Adrenal gland (tissue), 12 donors: ENCODE results near the gene C13orf46. TPM values are rescaled to one million over a fixed set of nuclear protein-coding genes. Genes with fewer than 3 reads are reported as not detected.

Experiments
- DNase-seq, 7 donors: peaks; one replicate each; pipeline ENCODE4 v3.0.0-alpha.2; 2019 to 2020
- H3K27ac ChIP-seq, 5 donors: fragments of 200-600 bp; sonication (generic) in 4 of 5; 1 replicate in 3 of 5; 2 replicates in 2 of 5; pipeline versions ENCODE4 v1.5.1 to v1.8.0; 2016 to 2020; ENCODE audit warnings: mild to moderate bottlenecking in 1 of 5
- H3K27me3 ChIP-seq: fragments of 200-600 bp; 2 replicates; pipeline ENCODE4 v1.8.0; 2021
- H3K36me3 ChIP-seq, 2 donors: fragments of 200-600 bp; replicated peaks in 1 of 2; 1 replicate in 1 of 2; 2 replicates in 1 of 2; pipeline versions ENCODE4 v1.5.1 to v1.8.0; 2018 to 2022
- H3K4me1 ChIP-seq, 2 donors: fragments of 200-600 bp; replicated peaks in 1 of 2; 1 replicate in 1 of 2; 2 replicates in 1 of 2; pipeline versions ENCODE4 v1.5.1 to v1.8.0; 2018 to 2021
- H3K4me3 ChIP-seq, 4 donors: fragments of 200-600 bp; sonication (generic) in 3 of 4; one replicate each; pipeline ENCODE4 v1.5.1; 2016 to 2018
- H3K9me3 ChIP-seq, 3 donors: fragments of 200-600 bp; sonication (generic) in 1 of 3; replicated peaks in 1 of 3; 1 replicate in 2 of 3; 2 replicates in 1 of 3; pipeline versions ENCODE4 v1.5.1 to v1.8.0; 2016 to 2021
- POLR2A ChIP-seq, 2 donors: fragments of 450-650 bp; IDR thresholded peaks; one replicate each; pipeline ENCODE4 v1.6.1; 2017; ENCODE audit warnings: antibody characterized with exemption in 2 of 2, mild to moderate bottlenecking in 2 of 2, moderate library complexity in 1 of 2
- WGBS, 4 donors: extraction: QIAGEN DNeasy Blood & Tissue Kit in 2 of 4; methylation state at CpG; one replicate each; pipeline versions ENCODE4 v1.1.5 to v1.1.7; 2013 to 2017; 5-methylcytosine and 5-hydroxymethylcytosine counted together
- intact Hi-C, 2 donors: fragments of 100-400 bp; cut with DNase I; formaldehyde crosslinking; loops; one replicate each; pipeline versions ENCODE4 v1.14.1 to v1.15.0; 2022 to 2023
- polyA plus RNA-seq, 3 donors: library from polyadenylated mRNA; stranded (reverse); fragments of 200-250 nt in 2 of 3; fragments of 350-450 nt in 1 of 3; fragmentation: Illumina TruSeq in 1 of 3; extraction: RNeasy Lipid Tissue Mini Kit (QIAGEN cat#74804) in 1 of 3; gene quantifications; one replicate each; pipeline ENCODE4 v1.2.3, GENCODE V29; 2013 to 2014
- total RNA-seq, 9 donors: library from RNA; depleted of rRNA in 4 of 9; stranded (reverse); fragments of >200 nt in 4 of 9; fragments of 120-200 nt in 1 of 9; fragmentation: NEBNext Ultra II Directional in 1 of 9; extraction: Animal tissue kit (Norgen Biotek cat#: 25700) in 1 of 9; gene quantifications; one replicate each; pipeline versions ENCODE4 v1.1.0 to v1.2.4, GENCODE V29; 2013 to 2023
- TF ChIP-seq, protein P1 (sequence below), 6 experiments: fragments of 450-650 bp in 4 of 6; fragments of 200-600 bp in 2 of 6; sonication (generic) in 1 of 6; IDR thresholded peaks; 1 replicate in 5 of 6; 2 replicates in 1 of 6; pipeline versions ENCODE4 v1.5.1 to v1.8.0; 2016 to 2021; ENCODE audit warnings: antibody characterized with exemption in 6 of 6, mild to moderate bottlenecking in 2 of 6, moderate library complexity in 1 of 6
- donor health status: healthy with polysubstance abuse.
- donor health status: Bipolar disorder and iron deficiency.
- donor health status: DM: yes; HTN: yes; CAD: no.
- donor health status: DM: no; HTN: no; CAD: no.
- donor health status: DM: no; HTN: no; CAD: no.
- donor health status: DM: yes; HTN: yes; CAD: no.

The C13orf46 gene
- total and polyA plus RNA-seq, 12 donors: 0.06 to 0.88 (median 0.19) TPM; not detected in 3

DNA sequence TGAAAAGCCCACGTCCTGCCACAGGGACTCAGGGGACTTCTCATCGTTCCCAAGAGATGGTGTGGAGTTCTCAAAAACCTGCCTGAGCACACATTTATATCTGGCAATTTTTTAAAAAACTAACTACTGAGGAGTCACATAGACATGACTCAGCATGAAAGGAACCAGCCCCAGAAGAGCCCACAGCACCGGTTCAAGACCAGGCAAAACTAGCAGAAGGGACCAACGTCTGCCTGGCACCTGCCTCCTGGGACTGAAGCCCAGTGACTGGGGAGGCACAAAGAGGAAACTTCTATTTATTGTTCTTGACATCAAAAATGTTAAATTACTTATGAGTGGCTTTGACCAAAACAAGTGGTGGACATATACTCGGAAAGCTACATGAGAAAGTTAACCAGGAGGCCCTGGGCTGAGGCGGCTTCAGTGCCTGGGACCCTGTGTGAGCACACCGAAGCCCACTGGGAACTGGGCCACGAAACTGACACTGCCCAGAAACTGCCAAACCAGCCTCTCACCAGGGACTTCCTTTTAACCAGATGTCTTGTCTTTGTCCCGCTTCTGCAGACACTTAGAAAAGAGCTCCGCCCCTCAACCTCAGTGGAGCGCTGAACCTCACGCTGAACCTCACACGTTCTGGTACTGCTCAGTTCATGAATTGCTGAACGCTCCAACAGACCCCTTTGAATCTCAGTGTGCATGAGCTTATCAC is 25.7 kb downstream of the C13orf46 start:
- no peaks in the 10 kb centered on the region for H3K27me3 ChIP-seq
- no peak overlapping the region for H3K27ac ChIP-seq
- DNase-seq: no peak
- no peaks in the 10 kb centered on the region for H3K36me3 ChIP-seq
- intact Hi-C loops: loop anchor here (5.0 kb wide), 1 partner anchor 131 kb away; no protein-coding TSS in a partner anchor
- TF ChIP-seq, protein P1, sequence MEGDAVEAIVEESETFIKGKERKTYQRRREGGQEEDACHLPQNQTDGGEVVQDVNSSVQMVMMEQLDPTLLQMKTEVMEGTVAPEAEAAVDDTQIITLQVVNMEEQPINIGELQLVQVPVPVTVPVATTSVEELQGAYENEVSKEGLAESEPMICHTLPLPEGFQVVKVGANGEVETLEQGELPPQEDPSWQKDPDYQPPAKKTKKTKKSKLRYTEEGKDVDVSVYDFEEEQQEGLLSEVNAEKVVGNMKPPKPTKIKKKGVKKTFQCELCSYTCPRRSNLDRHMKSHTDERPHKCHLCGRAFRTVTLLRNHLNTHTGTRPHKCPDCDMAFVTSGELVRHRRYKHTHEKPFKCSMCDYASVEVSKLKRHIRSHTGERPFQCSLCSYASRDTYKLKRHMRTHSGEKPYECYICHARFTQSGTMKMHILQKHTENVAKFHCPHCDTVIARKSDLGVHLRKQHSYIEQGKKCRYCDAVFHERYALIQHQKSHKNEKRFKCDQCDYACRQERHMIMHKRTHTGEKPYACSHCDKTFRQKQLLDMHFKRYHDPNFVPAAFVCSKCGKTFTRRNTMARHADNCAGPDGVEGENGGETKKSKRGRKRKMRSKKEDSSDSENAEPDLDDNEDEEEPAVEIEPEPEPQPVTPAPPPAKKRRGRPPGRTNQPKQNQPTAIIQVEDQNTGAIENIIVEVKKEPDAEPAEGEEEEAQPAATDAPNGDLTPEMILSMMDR (IDR thresholded peaks at IDR 0.05): no peak
- TF ChIP-seq POLR2A (IDR thresholded peaks at IDR 0.05): no peak
- 68 to 75% (median 73%) methylated on average over 14 of the region's 14 CpGs for WGBS, 4 donors
- no peaks in the 10 kb centered on the region for H3K9me3 ChIP-seq
- peaks cover 0 to 9% of the 10 kb centered on the region in 2 donors for H3K4me1 ChIP-seq
- no peak overlapping the region for H3K4me3 ChIP-seq

DNA sequence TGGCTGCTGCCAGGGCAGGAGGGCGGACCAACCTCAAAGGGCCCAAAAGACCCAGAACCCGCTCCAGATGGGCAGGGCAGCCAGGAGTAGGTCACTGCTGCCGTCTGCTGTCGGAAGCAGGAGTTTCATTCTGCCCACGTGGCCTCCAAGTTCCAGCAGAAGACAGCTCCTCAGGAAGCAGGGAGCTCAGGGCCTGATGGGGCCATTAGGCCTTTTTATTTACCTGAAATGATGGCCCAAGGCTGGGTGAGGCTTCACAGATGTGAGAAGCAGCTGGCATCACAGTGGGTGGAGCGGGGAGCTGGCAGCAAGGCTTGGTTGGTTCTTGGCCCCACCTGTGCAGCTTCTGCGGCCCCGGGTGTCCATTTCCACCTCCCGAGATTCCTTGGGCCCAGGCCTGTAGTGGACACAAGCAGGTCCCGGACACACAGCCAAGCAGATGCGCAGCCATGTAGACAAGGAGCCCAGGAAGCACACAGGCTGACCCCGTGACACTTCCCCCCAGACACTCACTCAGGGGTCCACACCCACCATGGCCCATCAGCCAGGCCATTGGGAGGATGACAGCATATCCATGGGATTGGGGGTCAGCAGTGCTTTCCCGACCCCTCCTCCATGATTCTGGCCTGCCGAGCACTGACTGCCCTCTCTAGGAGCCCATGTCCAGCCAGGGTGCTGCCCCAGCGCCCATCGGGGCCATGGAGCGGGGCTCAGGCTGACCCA is 26.4 kb downstream of the C13orf46 start:
- DNase-seq: peak; percentile 40 to 76 (median 59)

DNA sequence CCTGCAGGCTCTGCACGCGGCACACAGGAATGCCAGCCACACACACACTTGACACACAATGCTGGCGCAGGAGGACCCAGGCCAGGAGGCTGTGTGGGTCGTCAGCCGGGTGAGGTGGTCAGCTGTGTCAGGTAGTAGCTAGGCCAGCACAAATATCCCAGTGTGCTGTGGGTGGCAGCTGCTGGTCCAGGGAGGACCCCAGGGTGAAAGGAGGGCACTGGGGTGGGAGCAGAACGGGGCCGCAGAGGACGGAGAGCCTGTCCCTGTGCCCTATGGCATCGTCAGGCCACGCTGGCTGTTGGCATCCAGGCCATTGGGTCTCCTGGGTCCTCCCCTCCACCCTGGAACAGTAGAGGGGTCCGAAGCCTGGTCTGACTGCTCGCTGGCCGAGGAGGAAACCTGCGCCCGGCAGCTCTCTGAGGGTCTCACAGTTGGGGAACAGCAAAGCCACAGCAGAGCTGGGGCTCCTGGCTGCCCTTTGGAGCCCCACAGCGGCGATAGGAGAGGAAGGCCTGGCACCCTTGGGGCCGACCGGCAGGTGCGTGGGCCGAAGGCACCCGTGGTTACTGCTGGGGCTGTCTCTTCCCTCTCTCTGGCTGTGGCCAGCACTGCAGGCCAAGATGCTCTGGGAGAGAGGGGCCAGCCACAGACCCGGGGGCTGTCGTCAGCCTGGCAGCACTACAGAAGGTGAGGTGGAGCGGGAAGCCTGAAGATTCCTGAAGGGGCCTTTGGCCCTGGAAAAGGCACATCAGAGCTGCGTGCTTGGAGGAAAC is 27.3 kb downstream of the C13orf46 start:
- no peak overlapping the region for H3K4me3 ChIP-seq
- intact Hi-C loops: loop anchor here (5.0 kb wide), 1 partner anchor 129 kb away; no protein-coding TSS in a partner anchor
- no peak for DNase-seq
- TF ChIP-seq, protein P1 (IDR thresholded peaks at IDR 0.05): no peak
- TF ChIP-seq POLR2A (IDR thresholded peaks at IDR 0.05): no peak
- H3K4me1 ChIP-seq: peaks cover 0 to 9% of the 10 kb centered on the region in 2 donors
- H3K27me3 ChIP-seq: no peaks in the 10 kb centered on the region
- 57 to 83% (median 65%) methylated on average over 7 to 26 of the region's 26 CpGs for WGBS, 4 donors
- no peak overlapping the region for H3K27ac ChIP-seq
- H3K9me3 ChIP-seq: no peaks in the 10 kb centered on the region
- H3K36me3 ChIP-seq: no peaks in the 10 kb centered on the region

More for the DNA sequence above, 26.4 kb downstream of the C13orf46 start:
- no peaks in the 10 kb centered on the region for H3K36me3 ChIP-seq
- TF ChIP-seq, protein P1 (IDR thresholded peaks at IDR 0.05): peak; percentile 43 to 79 (median 74)
- no peak for TF ChIP-seq POLR2A (IDR thresholded peaks at IDR 0.05)
- H3K27ac ChIP-seq: no peak overlapping the region
- intact Hi-C loops: loop anchor here (5.0 kb wide), 1 partner anchor 130 kb away; no protein-coding TSS in a partner anchor
- no peaks in the 10 kb centered on the region for H3K9me3 ChIP-seq
- H3K4me3 ChIP-seq: no peak overlapping the region
- H3K4me1 ChIP-seq: peaks cover 0 to 9% of the 10 kb centered on the region in 2 donors
- H3K27me3 ChIP-seq: no peaks in the 10 kb centered on the region
- 62 to 71% (median 67%) methylated on average over 12 to 17 of the region's 17 CpGs for WGBS, 4 donors
